ENCODE results near the gene ZNF235.
"Not testable (repeated sequence)": the region's sequence is repeated elsewhere in the genome, so short reads cannot be mapped to it uniquely, and the experiment has no call there.

The ZNF235 gene

GRCh38 chr19:44255705-44256411 is 49.0 kb downstream of the ZNF235 start:
- no peak for DNase-seq (ENCODE audit: low read depth)

- no peak for DNase-seq (ENCODE audit: low read depth)
Observed at GRCh38 chr19:44254496-44254895, 50.3 kb downstream of the ZNF235 start.

GRCh38 chr19:44253392-44253791 is 51.4 kb downstream of the ZNF235 start:
- DNase-seq (ENCODE audit: low read depth), result not testable (repeated sequence)

- not testable (repeated sequence) for DNase-seq (ENCODE audit: low read depth)
Observed at GRCh38 chr19:44252332-44252731, 52.5 kb downstream of the ZNF235 start.

- DNase-seq (ENCODE audit: low read depth), result no peak
Observed at GRCh38 chr19:44236384-44236783, 68.4 kb downstream of the ZNF235 start.

Data from stimulated activated CD8-positive, alpha-beta memory T cell treated with anti-CD3 and anti-CD28 coated beads, Interleukin-12 subunit alpha, Interleukin-12 subunit beta, amount 100 ng/mL, for 1 hour (primary cell).